HG02981 (cell line): ENCODE results near the gene IGSF9.
"Not testable (repeated sequence)": the region's sequence is repeated elsewhere in the genome, so short reads cannot be mapped to it uniquely, and the experiment has no call there.

Experiments
- ATAC-seq: cut with Tn5 transposase; IDR thresholded peaks from one replicate; pipeline ENCODE4 v1.9.1; 2021; ENCODE audit warnings: mild to moderate bottlenecking, moderate library complexity; ENCODE audit not compliant: unreplicated experiment

Gene IGSF9

DNA sequence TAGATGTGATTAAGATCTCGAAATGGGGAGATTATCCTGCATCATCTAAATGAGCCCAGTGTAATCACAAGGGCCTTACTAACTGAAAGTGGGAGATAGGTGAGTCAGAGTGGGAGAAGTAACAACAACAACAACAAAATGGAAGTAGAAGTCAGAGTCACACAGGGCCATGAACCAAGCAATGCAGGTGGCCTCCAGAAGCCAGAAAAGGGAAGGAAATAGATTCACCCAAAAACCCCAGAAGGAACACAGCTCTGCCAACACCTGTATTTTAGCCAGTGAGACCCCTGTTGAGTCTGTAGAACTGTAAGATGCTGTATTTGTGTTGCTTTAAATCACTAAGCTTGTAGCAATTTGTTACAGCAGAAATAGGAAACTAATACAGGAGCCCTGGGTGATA lies 24.2 kb downstream of the IGSF9 start:
- no peak for ATAC-seq

DNA sequence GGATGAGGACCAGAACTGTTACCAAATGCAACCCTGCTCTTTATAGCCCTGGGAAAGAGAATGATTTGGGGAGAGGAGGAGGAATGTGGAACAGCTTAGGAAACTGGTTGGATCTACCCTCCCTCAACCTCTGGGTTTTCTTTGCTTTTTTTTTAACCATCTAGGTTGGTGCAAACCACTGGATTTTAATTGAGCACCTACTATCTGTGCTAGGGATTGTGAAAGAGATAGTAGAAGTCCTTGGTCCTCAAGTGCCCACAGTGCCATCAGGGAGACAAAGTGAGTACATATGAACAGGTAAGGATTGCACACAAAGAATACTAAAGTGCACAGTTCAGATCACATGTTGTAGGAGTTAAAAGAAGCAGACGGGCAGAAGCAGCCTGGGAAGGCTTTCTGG lies 24.8 kb downstream of the IGSF9 start:
- ATAC-seq: no peak

DNA sequence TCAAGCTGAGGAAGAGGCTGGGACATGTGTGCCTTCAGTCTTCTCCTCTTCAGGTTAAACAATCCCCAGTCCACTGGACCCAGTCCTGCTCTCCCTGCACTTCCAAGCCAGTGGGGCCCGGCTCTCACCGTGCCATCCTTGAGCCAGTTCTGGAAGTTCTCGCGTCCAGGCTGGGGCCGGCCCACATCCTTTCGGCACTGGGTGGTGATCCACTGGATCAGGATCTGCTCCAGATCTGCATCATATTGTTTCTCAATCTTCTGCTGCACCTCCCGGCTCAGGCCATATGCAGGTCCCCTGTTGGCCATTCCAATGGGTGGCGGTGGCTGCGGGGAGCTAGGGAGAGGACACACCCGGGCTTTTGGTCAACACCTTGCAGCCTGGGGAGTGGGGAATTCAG lies 25.2 kb downstream of the IGSF9 start:
- ATAC-seq: no peak

DNA sequence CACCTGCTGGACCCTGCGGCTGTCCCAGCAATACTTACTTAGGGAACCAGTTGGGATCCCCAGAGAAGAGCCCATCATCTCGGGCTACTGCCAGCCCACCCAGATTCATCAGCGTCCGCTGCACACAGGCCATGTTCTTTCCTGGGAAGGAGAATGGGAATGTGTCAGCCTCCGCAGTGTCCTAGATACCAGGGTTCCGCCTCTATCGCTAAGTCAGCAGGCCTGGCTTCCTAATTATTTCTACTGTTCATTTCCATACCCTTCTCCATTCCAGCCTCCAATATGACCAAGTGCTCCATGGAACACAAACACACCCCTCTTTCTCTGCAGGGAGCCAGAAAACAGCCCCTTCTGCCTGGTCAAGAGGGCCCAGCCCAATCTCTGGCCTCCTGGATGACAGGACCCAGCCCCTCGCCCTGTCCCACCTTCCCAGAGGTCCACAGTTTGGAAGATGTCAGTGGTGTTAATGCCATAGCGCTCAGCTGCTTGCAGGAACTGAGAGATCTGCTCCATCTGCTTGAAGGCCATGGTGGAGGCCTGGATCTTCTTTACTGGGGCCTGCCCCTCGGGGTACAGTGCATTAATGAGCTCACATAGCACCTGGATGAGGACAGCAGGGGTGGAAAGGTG lies 26.1 kb downstream of the IGSF9 start:
- no peak for ATAC-seq

- no peak for ATAC-seq
Measured at GRCh38 chr1:159918352-159919200, 26.8 kb downstream of the IGSF9 start.

- no peak for ATAC-seq
Measured at GRCh38 chr1:159917533-159918351, 27.7 kb downstream of the IGSF9 start.

DNA sequence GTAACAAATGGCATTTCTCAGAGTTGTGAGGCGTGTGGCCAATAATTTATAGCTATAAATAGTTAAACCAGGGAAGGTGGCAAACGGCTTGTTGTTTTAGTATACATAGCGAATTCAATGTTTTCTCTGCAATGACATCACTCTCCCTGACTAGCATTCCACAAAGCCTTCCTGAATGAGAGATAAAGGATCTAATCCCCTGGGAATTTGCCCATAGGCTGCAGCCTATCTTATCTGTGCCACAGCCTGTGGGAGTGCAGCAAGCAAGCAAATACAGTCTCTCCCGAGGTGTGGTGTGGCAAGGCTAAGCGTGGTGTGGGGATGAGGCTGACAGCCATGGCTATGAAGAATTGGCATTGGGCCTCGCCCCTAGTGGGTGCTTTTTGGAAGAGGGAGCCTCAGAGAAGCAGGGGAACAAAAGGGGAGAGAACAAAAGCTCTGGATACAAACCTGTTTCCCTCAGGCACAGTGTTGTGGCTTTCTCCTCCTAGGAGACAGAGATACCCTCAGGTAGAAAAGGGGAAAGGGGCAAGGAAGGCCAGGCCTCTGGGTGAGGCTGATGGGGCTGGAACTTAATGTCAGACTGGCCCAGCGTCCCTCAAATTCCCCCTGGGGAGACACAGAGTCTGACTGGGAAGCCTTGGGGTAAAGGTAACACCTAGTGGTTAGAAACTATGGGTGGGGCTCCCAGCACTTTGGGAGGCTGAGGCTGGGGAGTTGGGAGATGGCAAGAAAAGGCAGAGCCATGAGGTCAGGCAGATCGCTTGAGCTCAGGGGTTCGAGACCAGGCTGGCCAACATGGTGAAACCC lies 29.0 kb downstream of the IGSF9 start:
- no peak for ATAC-seq

GRCh38 chr1:159915571-159916241 lies 29.7 kb downstream of the IGSF9 start:
- ATAC-seq: no peak

DNA sequence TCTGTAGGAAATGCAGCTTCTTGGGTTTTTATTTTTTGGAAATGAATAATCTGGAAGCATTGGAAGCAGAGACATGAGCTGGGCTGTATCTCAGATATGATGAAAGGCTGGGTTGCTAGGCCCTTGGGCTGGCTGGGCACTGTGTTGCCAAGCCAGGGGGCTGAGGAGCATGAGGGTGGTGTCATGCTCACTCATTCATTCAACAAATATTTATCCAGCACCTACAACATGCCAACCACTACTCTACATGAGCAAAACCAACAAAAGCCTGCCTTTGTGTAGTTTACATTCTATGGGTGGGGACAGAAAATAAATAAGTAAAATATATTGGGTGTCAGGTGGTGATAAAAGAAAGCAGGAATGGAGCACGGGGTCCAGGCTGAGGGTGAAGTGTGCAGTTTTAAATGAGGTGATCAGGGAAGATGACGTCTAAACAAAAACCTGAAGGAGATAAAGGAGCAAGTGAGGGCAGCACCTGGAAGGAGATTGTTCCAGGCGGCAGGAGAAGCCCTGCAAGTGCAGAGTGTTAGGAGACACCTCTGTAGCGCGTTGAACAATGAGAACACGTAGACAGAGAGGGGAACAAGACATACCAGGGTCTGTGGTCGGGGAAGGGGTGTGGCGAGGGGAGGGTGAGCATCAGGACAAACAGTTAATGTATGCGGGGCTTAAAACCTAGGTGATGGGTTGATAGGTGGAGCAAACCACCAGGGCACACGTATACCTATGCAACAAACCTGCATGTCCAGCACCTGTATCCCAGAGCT lies 31.0 kb downstream of the IGSF9 start:
- ATAC-seq: no peak

DNA sequence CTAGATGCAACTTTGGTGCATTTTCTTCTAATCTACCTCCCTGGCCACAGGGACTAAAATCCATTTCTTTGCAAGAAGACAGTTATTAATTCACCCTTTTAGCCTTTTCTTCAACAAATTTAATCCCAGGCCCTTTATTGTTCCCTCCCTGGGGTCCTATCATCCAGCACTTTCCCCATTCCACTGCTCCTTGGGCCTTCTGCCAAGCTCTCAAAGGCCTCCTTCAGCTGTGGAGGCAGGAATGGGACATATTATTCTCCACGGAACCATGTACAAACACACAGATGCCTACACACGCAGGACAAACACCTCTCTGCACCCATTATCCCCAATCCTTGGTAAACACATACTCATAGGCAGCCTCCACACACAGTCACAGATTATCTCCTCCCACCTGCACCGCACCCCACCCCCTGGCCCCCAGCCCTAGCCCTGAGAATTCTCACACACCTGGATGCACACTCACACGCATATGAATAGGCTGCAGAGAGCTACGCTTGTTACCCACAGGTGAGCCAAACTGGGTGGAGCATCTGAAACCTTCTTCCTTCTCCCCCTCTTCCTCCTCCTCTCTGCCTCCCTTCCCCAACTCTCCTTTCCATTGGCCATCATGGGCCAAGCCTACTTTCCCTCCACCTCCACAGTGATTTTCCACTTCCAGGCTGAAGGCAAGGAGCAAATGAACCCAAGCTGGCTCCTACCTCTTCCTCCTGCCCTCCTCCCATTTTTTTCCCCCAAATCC lies 31.8 kb downstream of the IGSF9 start:
- ATAC-seq: no peak

GRCh38 chr1:159911326-159912070 lies 33.9 kb downstream of the IGSF9 start:
- ATAC-seq: no peak

- ATAC-seq: no peak
Measured at GRCh38 chr1:159908031-159908940, 37.1 kb downstream of the IGSF9 start.

GRCh38 chr1:159906960-159907359 lies 38.5 kb downstream of the IGSF9 start:
- ATAC-seq: no peak

DNA sequence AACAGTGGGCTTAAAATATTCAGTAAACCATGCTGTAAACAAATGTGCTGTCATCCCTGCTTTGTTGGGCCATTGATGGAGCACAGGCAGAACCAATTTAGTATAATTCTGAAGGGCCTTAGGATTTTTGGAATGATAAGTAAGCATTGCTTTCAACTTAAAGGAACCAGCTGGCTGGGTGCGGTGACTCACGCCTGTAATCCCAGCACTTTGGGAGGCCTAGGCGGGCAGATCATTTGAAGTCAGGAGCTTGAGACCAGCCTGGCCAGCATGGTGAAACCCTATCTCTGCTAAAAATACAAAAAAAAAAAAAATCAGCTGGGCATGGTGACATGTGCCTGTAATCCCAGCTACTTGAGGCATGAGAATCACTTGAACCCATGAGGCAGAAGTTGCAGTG lies 41.4 kb downstream of the IGSF9 start:
- not testable (repeated sequence) for ATAC-seq

- ATAC-seq: no peak
Measured at GRCh38 chr1:159902541-159902940, 42.9 kb downstream of the IGSF9 start.

DNA sequence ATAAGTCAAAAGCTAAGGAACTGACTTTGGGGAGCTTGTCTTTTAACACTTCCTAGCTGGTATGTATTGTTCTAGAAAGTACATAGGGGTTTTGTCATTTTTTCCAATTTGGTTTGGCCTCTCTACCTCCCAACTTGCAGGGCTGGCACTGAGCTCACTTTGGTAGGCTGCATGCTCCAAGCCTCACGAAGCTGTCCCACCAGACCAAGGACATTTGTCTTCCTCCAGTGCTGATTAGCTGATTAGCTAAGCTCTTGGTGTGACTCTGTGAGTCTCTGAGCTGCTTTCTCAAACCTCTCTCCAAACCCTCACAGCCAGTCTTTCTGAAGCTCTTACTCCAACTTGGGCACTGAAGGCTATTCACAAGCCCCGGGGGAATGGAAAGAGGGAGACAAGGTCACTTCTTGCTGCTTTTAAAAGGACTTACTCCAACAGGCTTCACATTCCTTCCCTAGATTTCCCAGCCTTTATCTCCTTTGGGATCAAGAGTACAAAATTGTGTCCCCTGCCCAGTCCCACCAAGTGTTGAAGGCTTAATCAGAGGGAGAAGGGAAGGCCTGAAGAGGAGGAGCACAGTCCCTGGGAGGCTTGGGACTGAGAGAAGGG lies 44.6 kb downstream of the IGSF9 start:
- no peak for ATAC-seq
